ENCODE results near the gene ABHD17A.

Gene ABHD17A

GRCh38 chr19:1863638-1864479 is 21.4 kb downstream of the ABHD17A start:
- peak; percentile 97 for DNase-seq (ENCODE audit: low spot score)

- no peak for DNase-seq (ENCODE audit: low spot score)
These were observed 22.0 kb downstream of the ABHD17A start, which contains the start of gene KLF16 for GRCh38 chr19:1863328-1863637. TSS of gene KLF16 (minus strand) at chr19:1863579. CDS start at chr19:1863497, 82 bp downstream.

GRCh38 chr19:1862424-1863327 is 22.6 kb downstream of the ABHD17A start:
- peak; percentile 84 for DNase-seq (ENCODE audit: low spot score)

GRCh38 chr19:1862068-1862423 is 23.2 kb downstream of the ABHD17A start:
- no peak for DNase-seq (ENCODE audit: low spot score)

GRCh38 chr19:1861599-1862031 is 23.7 kb downstream of the ABHD17A start:
- DNase-seq (ENCODE audit: low spot score) = no peak

GRCh38 chr19:1860821-1861598 is 24.3 kb downstream of the ABHD17A start:
- no peak for DNase-seq (ENCODE audit: low spot score)

- peak; percentile 74 for DNase-seq (ENCODE audit: low spot score)
These were observed 25.1 kb downstream of the ABHD17A start for GRCh38 chr19:1860042-1860775.

GRCh38 chr19:1859331-1859781 is 25.9 kb downstream of the ABHD17A start:
- peak; percentile 64 for DNase-seq (ENCODE audit: low spot score)

- DNase-seq (ENCODE audit: low spot score) = no peak
These were observed 26.7 kb downstream of the ABHD17A start for GRCh38 chr19:1858412-1859081.

GRCh38 chr19:1857648-1858326 is 27.5 kb downstream of the ABHD17A start:
- DNase-seq (ENCODE audit: low spot score) = no peak

GRCh38 chr19:1856698-1857603 is 28.3 kb downstream of the ABHD17A start:
- no peak for DNase-seq (ENCODE audit: low spot score)

GRCh38 chr19:1856345-1856697 is 29.0 kb downstream of the ABHD17A start:
- peak; percentile 66 for DNase-seq (ENCODE audit: low spot score)

- DNase-seq (ENCODE audit: low spot score) = no peak
These were observed 29.5 kb downstream of the ABHD17A start for GRCh38 chr19:1855828-1856255.

- peak; percentile 96 for DNase-seq (ENCODE audit: low spot score)
These were observed 30.1 kb downstream of the ABHD17A start for GRCh38 chr19:1855040-1855827.

GRCh38 chr19:1854542-1855039 is 30.7 kb downstream of the ABHD17A start:
- no peak for DNase-seq (ENCODE audit: low spot score)

GRCh38 chr19:1854039-1854541 is 31.2 kb downstream of the ABHD17A start:
- no peak for DNase-seq (ENCODE audit: low spot score)

- peak; percentile 87 for DNase-seq (ENCODE audit: low spot score)
These were observed 31.8 kb downstream of the ABHD17A start for GRCh38 chr19:1853295-1854038.
